Left renal pelvis (tissue), 4 donors: ENCODE data around the gene CP. TPM values are rescaled to one million over a fixed set of nuclear protein-coding genes. Genes with fewer than 3 reads are reported as not detected.
"Not testable (repeated sequence)": the region's sequence is repeated elsewhere in the genome, so short reads cannot be mapped to it uniquely, and the experiment has no call there.

Experiments used
- DNase-seq, 4 donors: peaks; one replicate each; pipeline ENCODE4 v3.0.0-alpha.2; 2013; ENCODE audit warnings: low read depth in 4 of 4, low spot score in 3 of 4
- polyA plus RNA-seq, 4 donors: library from polyadenylated mRNA; unstranded; fragments of 120-200 nt; gene quantifications; one replicate each; pipeline ENCODE4 v1.2.1, GENCODE V29; 2013; ENCODE audit not compliant: insufficient read length in 4 of 4

Gene CP
- polyA plus RNA-seq, 4 donors = 0.81 to 1.6 (median 0.91) TPM

- DNase-seq = no peak
These were observed 10.2 kb upstream of the CP start for GRCh38 chr3:149231871-149232270.

- no peak for DNase-seq
These were observed 6.1 kb upstream of the CP start for GRCh38 chr3:149227591-149228268.

- no peak for DNase-seq
These were observed 5.1 kb upstream of the CP start for GRCh38 chr3:149226776-149227175.

GRCh38 chr3:149224736-149225594 is 3.3 kb upstream of the CP start:
- DNase-seq = no peak

- no peak for DNase-seq
These were observed 1.8 kb upstream of the CP start for GRCh38 chr3:149223461-149223820.

- not testable (repeated sequence) for DNase-seq
These were observed 2.1 kb downstream of the CP start for GRCh38 chr3:149219380-149220121.

- DNase-seq = no peak
These were observed 4.3 kb downstream of the CP start for GRCh38 chr3:149217347-149217746.

- no peak for DNase-seq
These were observed 5.3 kb downstream of the CP start for GRCh38 chr3:149216193-149216869.

GRCh38 chr3:149215515-149215914 is 6.1 kb downstream of the CP start:
- peak in 1 of 4 donors; percentile 28 for DNase-seq

GRCh38 chr3:149214702-149215101 is 6.9 kb downstream of the CP start:
- DNase-seq = no peak

GRCh38 chr3:149212386-149212785 is 9.2 kb downstream of the CP start:
- DNase-seq = no peak

- no peak for DNase-seq
These were observed 12.2 kb downstream of the CP start for GRCh38 chr3:149209431-149209830.

GRCh38 chr3:149207475-149207874 is 14.2 kb downstream of the CP start:
- no peak for DNase-seq

- no peak for DNase-seq
These were observed 17.1 kb downstream of the CP start for GRCh38 chr3:149204390-149204991.

- DNase-seq = no peak
These were observed 17.9 kb downstream of the CP start for GRCh38 chr3:149203758-149204157.

- no peak for DNase-seq
These were observed 22.2 kb downstream of the CP start for GRCh38 chr3:149199474-149199873.

GRCh38 chr3:149198611-149199010 is 23.0 kb downstream of the CP start:
- DNase-seq = no peak

- DNase-seq = no peak
These were observed 24.0 kb downstream of the CP start for GRCh38 chr3:149197669-149198068.

- DNase-seq = not testable (repeated sequence)
These were observed 24.6 kb downstream of the CP start for GRCh38 chr3:149196805-149197592.

- no peak for DNase-seq
These were observed 26.4 kb downstream of the CP start for GRCh38 chr3:149195221-149195620.
